HG03432 (cell line): ENCODE data around the gene TRAK1.
A peak's percentile ranks its signal among the peaks of the same experiment; 100 is the strongest.

Source experiments
- ATAC-seq: cut with Tn5 transposase; IDR thresholded peaks from one replicate; pipeline ENCODE4 v1.9.1; 2021; ENCODE audit warnings: mild to moderate bottlenecking, moderate library complexity; ENCODE audit not compliant: unreplicated experiment

TRAK1 gene

DNA sequence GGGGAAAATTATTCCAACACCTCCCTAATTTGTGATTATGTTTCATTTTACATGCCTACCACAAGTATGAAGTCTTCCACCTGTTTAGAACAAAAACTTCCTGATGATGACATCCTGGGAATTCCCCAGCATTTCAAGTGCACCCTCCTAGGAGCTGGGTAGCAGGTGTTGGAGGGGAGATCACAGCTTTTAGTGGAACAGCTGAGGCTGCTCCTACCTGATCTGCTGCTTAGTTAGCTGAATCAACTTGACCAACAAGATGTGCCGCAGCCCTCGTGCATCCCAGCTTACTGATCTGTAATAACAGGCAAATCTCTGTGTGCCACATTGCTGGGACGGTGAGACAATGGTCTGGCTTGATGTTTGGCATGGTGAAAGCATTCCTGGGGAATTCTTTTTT, 29.7 kb downstream of the TRAK1 start:
- no peak for ATAC-seq

DNA sequence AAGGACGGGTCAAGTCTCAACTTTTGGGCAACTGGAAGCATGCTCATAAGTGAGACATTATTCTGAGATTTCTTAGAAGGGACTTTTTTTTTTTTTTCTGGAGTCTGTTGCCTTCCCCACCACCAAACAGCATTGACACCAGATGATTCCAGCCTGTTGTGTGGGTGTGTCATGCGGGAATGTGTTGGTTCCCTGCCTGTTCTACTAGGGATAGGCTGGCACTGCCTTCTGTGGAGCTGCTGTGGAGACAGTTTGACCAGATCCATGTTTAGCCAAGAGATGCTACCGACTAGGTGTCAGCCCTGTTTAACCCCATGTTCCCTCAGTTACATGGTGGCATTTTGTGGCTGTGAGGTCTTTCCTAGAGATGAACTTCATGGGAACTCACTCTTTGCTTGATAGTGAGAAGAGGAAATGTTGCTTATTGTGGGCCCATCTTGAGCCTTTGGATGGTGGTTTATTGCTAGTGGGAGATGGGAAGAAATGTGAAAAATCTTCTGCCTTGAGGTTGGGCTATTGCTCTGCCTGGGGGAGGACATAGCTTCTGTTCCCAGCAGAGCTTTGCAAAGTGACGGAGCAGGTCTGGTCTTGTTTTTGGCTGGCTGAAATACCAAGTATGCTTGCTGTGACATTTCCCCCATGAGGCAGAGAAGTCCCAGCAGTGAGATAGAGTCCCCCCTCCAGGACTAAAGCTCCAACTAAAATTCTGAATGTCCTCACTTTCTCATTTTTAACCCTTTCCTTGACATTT, 31.3 kb downstream of the TRAK1 start:
- ATAC-seq = peak; percentile 50

DNA sequence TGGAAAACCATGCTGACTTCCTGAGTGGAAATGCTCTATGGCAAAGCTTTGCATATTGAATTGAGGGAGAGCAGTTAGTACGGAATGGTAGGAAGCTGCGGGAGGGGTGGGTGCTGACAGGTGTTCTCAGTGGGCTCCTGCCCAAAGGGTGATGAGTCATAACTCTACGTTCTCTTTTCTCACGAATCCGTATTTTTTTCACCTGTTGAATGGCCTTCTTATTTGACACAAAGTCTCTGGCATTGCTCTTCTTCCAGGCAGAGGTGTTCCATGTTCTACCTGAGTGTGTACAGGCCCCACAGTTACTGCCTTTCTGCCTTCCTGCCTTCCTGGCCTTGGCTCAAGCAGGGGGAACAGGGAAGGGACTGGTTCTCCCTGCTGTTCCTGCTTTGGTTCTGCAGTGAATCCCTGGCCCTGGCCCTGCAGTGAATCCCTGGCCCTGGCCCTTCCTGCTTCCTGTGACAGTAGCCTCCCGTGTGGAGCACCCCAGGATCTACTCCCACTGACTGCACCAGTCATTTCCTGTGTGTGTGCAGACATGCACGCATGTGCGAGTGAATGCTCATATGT, 31.9 kb downstream of the TRAK1 start:
- ATAC-seq = peak; percentile 55

DNA sequence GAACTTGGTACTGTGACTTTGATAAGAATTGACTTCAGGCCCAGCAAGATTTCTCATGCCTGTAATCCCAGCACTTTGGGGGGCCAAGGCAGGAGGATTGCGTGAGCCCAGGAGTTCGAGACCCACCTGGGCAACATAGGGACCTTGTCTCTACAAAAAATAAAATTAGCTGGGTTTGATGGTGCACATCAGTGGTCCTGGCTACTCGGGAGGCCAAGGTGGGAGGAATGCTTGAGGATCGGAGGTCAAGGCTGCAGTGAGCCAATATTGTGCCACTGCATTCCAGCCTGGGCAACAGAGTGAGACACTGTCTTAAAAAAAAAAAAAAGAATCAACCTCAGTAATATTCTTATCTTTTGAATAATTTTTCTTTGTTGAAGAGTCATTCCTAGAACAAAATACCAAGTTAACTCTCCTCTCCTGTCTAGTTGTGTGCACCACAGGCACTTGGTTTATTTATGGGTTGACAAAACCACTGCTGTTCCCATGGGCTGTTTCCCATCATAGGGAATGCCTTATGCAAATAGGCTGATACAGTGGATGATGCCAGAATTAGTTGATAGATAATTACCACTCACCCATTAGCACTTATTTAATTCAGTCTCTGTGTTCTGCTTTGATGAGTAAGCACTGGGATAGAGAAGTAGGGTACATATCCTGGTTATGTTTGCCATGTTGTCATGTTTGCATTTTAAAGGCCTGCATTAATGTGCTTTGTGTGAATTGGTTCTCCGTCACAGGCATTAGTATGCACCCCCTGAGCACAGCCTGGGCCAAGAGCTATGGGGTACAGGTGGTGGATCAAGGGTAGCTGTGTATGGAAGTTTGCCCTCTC, 32.9 kb downstream of the TRAK1 start:
- ATAC-seq = no peak

DNA sequence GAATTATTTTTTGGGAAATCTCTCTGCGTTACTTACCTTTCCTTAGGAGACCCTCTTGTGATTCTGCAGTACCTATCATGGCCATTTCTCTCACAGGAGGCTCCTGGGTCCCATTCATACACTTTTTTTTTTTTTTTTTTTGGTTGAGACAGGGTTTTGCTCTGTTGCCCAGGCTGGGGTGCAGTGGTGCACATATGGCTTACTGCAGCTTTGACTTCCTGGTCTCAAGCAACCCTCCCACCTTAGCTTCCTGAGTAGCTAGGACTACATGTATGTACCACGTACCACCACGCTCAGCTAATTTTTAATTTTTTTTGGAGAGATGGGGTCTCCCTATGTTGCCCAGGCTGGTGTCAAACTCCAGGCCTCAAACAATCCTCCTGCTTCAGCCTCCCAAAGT, 36.1 kb downstream of the TRAK1 start:
- no peak for ATAC-seq

DNA sequence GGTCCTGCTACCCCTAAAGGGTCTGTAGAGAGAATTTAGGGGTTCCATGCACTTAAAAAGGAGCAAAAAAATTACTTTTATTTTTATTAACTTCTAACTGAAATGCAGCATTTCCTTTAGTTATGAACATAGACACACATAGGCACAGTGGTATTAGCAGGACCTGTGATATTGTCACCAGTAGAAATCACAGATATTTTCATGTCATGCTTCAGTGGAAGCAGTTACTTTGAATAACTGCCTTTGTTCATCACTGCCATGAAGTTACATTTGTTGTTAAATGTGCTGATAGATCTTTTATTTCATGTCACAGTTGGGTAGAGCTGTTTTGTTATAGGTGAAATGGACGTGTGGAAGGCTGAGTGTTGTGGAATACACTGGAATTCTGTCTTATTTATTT, 37.4 kb downstream of the TRAK1 start:
- no peak for ATAC-seq

DNA sequence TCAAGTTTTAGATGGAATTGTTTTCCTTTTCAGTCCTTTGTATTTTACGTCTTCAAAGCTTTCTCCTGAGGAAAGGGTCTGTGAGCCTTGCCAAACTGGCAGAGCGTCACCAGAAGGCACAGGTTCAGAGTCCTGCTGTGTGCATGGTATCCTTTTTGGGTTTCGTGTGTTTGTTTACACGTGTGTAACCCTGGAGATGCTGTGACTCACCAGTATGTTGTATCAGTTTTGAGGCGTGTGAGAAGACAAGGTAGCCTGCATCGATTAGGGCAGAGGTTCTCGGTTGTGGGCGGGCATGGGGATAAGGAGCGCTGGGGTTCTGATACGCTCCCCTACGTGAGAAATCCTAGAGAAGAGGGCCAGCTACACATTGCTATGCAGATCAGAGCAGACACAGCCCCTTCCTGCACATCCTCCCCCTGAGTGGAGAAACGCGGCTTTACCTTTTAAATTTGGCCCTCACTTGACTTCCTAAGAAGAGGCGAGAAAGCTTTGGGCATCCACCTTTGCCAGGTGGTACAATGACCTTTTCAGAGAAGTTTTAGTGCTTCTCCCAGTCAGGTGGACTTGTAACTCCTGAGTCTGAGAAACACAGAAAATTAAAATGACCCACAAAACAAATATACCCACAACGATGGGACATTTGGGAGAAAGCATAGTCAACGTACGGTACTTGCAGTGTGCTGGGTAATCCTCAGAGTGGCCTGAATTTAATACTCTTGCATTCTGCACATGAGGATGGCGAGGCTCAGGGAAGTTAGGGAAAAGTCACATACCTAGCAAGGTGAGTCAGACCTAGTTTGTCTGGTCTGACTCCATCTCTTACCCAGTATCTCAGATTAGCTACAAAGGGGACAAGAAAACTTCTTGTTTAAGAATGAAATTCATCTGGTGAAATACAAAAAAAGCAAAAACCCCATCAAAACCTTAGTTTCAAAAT, 38.1 kb downstream of the TRAK1 start:
- no peak for ATAC-seq

DNA sequence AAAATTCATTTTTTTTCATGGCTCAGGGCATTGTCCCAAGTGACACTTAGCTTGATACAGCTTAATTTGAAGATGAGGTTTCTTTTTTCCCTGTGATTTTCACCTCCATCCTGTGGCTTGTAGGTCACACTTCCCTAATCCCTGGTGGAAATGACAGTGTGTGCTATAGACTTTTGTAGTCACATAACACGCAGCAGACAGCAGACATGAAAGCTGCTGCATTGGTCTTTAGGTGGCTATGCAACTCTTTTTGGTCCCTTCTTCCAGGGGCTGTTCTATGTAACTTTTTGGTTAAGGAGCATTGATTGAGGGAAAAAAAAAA, 38.8 kb downstream of the TRAK1 start:
- no peak for ATAC-seq

DNA sequence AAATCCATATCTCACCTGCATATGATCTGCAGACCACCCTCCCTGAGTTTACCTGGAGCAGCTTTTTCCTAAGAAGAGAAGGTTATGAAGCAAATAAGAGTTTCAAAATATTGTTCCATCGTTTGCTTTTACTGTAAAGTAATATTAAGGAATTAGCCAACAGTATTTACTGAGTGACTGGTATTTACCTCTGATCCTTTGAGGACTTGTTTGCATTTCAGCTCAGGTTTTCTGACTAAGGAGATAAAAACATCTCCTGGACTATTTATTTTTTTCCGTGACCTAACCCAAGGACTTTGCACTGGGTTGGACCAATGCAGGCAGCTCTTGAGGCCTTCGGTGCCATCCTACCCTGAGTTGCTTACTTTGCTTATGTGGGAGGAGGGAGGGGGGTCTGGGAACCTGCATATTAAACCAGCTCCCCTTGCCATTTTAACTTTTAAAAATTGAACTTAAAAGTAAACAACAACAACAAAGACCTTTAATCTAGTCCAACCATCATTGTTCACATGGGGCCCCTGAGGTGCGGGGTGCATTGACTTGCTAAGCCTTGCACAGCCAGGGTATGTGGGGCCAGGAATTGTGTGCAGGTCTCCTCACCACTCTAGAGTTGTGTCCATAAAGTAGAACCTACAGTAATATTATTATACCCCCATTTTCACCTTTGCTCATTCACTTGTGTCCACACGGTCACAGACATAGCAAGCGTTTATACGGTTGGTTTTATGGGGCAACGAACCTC, 39.3 kb downstream of the TRAK1 start:
- ATAC-seq = no peak

DNA sequence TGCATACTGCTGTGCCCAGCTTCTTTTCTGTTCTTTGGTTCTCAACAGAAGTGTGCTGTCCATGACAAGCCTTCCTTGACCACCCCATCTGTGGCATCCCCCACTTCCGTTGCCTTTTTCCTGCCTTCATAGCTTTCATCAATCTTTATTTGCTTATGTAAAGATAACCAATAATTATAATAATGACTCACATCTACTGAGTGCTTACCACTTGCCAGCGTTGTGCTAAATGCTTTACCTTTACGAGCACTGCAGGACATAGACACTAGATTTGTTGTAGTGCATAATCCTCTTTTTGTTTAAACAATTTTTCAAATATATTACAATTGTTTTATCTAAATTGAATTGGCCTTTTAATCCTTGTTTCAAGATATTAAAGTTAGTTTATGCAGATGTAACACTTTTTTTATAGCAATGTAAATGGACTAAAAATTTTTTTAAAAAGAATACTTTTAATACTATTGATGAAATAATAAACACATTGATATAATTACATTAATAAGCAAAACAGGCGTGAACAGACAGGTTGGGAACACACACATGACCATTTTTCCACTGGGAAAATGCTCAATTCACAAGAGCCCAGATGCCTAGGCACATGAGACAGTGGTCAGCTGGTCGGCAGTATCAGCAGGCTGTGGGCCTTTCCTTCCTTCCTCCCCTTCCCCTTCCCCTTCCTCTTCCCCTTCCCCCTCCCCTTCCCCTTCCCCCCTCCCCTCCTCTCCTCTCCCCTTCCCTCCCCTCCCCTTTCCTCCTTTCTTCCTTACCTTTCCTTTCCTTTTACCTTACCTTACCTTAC, 42.5 kb downstream of the TRAK1 start:
- ATAC-seq = no peak

DNA sequence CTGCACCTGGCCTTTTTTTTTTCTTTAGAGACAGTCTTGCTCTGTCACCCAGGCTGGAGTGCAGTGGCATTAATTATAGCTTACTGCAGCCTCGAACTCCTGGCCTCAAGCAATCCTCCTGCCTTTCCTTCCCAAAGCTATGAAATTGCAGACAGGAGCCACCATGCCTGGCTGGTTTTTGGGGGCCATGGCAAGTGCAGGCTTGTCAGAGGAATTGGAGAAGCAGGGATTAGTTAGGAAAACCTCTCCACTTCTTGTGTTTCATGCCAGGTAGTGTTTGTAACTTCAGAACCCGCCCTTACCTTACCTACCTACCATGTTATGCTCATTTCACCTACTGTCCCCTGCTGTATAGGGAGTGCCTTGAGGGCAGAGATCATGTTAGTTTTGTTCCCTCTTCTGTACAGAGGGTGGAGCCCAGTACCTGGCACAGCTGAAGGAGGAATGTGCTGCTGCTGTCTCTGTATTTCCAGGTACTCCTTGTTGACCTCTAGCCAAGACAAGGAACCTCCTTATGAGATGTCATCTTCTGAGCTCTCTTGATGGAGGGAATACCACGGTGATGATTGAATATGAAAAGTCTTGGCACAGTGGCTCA, 43.8 kb downstream of the TRAK1 start:
- no peak for ATAC-seq

DNA sequence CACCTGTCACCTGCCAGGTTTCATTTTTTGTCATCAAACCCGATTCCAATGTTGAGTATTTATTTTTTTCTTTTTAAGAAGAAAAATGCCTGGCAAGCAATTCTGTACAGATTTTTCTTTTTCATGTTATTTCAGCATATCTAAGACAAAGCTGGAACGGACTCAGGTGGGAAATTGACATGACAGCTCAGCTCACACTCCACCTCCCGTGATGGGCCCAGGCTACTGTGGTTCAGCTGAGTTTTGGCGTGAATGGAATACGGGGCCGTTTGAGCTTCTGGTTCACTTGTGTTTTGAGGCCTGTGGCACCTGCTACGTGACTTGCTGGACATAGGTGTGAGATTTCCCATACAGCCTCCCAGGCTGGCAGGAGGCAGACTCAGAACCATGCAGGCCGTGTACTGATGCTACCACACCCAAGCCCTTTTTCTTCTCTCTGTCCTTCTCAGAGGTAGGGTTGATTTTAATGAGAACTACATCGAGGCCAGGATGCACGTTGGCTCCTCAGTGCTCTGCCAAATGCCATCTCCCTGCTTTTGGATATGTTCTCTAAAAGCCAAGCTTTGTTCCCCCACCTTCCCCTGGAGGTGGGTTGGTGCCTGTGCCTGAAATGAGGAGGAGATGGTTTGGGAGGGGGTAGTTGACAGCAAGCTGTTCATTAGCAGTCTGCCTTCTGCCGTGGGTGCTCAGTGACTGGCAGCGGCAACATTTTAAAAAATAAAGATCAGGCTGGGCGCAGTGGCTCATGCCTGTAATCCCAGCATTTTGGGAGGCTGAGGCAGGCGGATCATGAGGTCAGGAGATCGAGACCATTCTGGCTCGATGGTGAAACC, 48.7 kb downstream of the TRAK1 start:
- no peak for ATAC-seq

DNA sequence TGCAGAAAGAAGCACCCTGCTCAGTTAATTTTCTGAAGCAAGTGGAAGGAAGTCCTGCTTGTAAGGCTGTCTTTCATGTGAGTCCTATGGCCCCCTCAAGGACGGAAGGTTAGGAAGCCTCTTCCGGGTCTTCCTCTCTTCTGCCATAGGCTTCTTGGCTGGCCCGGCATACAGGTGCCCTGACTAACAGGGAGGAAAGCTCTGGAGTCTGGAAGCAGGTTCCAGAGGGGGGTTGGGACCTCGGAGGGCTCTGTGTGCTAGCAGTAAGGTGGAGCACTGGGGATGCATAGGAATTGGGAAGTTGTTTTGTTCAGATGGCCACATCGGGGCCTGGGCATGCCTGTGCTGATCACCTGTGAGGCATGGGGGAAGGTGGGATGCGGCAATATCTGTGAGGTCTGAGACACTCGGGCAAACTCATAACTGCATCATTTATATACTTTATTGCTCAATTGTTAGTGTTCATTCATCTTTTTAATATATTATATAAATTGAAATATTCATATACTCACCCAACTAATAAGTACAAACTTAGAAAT, 49.6 kb downstream of the TRAK1 start:
- ATAC-seq = no peak

DNA sequence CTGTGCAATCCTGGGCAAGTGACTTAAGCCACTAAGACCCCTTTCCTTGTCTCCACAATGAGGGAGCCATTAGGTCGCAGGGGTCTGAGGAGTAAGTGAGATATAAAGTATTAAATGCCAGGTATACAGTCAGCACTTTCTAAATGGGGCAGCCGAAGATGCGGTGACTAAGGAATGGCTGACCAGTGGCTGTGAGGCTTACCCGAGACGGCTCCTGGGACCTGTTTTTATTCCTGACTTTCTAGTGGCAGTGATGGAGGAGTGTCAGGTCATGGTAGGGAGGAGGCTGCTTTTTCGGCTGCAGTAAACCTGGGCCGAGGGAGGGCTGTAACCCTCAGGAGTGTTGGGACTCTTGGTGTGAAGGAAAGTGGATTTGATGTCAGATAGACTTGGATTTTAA, 52.3 kb downstream of the TRAK1 start:
- no peak for ATAC-seq

DNA sequence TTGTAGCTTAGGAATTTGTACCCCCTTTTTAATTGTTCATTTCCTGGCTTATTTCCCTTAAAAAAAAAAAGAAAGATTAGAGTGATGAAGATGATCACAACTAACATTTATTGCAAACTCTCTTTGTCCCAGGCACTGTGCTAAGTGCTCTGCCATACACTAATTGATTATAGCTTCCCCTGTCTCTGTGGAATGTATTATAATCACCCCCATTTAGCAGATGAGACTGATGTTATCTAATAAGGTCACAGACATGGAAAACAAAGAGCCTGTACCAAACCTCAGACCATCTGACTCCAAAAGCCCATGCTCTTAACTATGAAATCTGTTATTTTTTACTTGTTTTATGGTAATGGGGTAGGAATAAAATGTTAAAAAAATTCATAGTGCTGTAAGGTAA, 53.1 kb downstream of the TRAK1 start:
- no peak for ATAC-seq

DNA sequence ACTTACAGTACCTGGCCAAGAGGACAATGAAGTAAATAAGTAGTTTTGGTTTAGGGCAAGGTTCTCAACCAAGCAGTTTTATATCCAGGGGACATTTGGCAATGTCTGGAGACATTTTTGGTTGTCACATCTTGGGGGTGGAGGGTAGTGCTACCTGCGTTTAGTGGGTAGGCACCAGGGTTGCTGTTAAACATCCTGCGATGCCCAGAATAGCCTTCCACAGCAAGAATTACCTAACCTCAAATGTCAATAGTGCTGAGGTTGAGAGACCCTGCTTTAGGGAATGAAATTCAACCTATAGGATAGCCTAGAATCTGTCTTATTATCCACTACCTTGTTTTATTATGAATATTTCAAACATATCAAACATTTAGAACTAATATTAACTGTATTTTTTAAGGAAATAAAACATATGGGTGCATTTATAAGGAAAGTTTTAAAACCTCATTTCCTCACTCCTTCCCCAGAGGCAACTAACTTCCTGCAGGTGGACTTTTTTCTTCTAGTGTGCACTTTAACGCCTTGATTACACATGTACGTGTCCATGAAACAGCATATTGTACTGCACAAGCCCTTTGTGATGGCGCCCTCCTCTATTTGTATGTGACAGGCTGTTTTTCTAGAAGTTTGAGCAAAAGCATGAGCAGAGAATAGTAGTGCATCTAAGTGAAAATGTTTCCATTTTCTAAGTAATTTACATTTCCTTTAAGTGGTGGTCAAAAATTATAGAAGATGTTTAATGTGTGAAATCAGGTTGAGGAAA, 57.1 kb downstream of the TRAK1 start:
- ATAC-seq = no peak

DNA sequence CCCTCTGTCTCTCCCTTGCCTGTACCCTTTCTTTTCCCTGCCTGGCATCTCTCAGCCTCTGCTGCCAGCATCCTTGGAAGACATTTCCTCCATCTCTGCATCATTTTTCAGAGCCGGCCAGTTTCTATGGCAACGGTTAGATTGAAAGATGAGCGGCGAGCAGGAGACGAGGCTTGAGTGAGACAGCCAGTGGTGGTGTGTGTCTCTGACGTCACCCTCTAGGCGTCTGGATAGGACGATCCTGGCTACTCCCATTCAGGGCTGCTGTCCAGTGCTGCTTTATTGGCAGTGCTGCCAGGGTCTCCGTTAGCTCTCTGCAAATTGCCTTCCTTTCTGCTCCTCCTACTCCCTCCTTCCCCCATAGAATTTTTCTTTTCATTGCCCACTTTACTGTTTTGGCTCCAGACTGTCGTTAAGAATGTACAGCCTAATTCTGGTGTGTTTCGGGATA, 57.9 kb downstream of the TRAK1 start:
- ATAC-seq = no peak
